Natural killer cell treated with Interleukin-12 subunit alpha and Interleukin-12 subunit beta and Interleukin-15 and Interleukin-18, amount 100 ng/mL, for 72 hours (primary cell): ENCODE results near the gene GRM8. TPM values are rescaled to one million over a fixed set of nuclear protein-coding genes. Genes with fewer than 3 reads are reported as not detected.

Experiments
- ATAC-seq, 2 donors: fragments of 150-1000 bp; cut with Tn5 transposase in 1 of 2; sonication (Bioruptor Pico), chemical (Tn5 transposase) in 1 of 2; 2 replicates each; pipeline ENCODE4 v1.10.0; 2021
- DNase-seq: peaks from one replicate; pipeline ENCODE4 v3.0.0; 2022; ENCODE audit warnings: low spot score
- H3K27ac Mint-ChIP-seq, 2 donors: 1 replicate in 1 of 2; 2 replicates in 1 of 2; pipeline ENCODE4 v1.8.0; 2022; ENCODE audit warnings: mixed read lengths in 2 of 2, mild to moderate bottlenecking in 1 of 2, moderate library complexity in 1 of 2
- H3K27me3 Mint-ChIP-seq, 2 donors: 1 replicate in 1 of 2; 2 replicates in 1 of 2; pipeline ENCODE4 v1.8.0; 2022; ENCODE audit warnings: mixed read lengths in 2 of 2
- H3K36me3 Mint-ChIP-seq: one replicate; pipeline ENCODE4 v1.8.0; 2022; ENCODE audit warnings: mixed read lengths
- H3K4me1 Mint-ChIP-seq, 2 donors: 1 replicate in 1 of 2; 2 replicates in 1 of 2; pipeline ENCODE4 v1.8.0; 2022; ENCODE audit warnings: low read depth in 2 of 2, mixed read lengths in 2 of 2, mild to moderate bottlenecking in 1 of 2
- H3K4me3 Mint-ChIP-seq: one replicate; pipeline ENCODE4 v1.8.0; 2022; ENCODE audit warnings: mixed read lengths
- H3K9me3 Mint-ChIP-seq: 2 replicates; pipeline ENCODE4 v1.8.0; 2022; ENCODE audit warnings: mixed read lengths
- total RNA-seq, 2 donors: library from RNA; stranded (reverse); gene quantifications; one replicate each; pipeline ENCODE4 v1.2.3, GENCODE V29; 2022

The GRM8 gene
- total RNA-seq, 2 donors from 2014 or later: not detected

GRCh38 chr7:126398285-126398684 is 854.5 kb downstream of the GRM8 start:
- no peaks in the 10 kb centered on the region for H3K27me3 Mint-ChIP-seq
- no peak overlapping the region for H3K4me3 Mint-ChIP-seq
- H3K4me1 Mint-ChIP-seq: no peaks in the 10 kb centered on the region
- ATAC-seq (no peak), DNase-seq (no peak)
- no peak overlapping the region for H3K27ac Mint-ChIP-seq
- peaks cover 11% of the 10 kb centered on the region for H3K9me3 Mint-ChIP-seq
- H3K36me3 Mint-ChIP-seq: peaks cover 8% of the 10 kb centered on the region

- DNase-seq (no peak), ATAC-seq (no peak)
- H3K27ac Mint-ChIP-seq: no peak overlapping the region
- H3K4me1 Mint-ChIP-seq: peaks cover 0 to 3% of the 10 kb centered on the region in 2 donors
- peaks cover 26% of the 10 kb centered on the region for H3K9me3 Mint-ChIP-seq
- no peaks in the 10 kb centered on the region for H3K27me3 Mint-ChIP-seq
- no peak overlapping the region for H3K4me3 Mint-ChIP-seq
- peaks cover 18% of the 10 kb centered on the region for H3K36me3 Mint-ChIP-seq
These were observed 858.3 kb downstream of the GRM8 start for GRCh38 chr7:126394406-126394805.

Other genes with a start within 250 kb of the GRM8 start
- gene ZNF800, start 139.8 kb upstream of the GRM8 start, total RNA-seq: 10 to 100 TPM; 52.8 to 56.3 TPM